OCI-LY7 (cell line): Measurements from ENCODE around the gene GNB1. TPM values are rescaled to one million over a fixed set of nuclear protein-coding genes. Genes with fewer than 3 reads are reported as not detected.
A peak's percentile ranks its signal among the peaks of the same experiment; 100 is the strongest.

Experiments
- BruUV-seq: library from RNA; stranded (reverse); fragments of 400-500 nt; replicated peaks from 2 replicates; lab custom pipeline; 2021; lab: Mats Ljungman, UMichigan
- CTCF ChIA-PET: fragments of 300-600 bp; sonication (Branson Sonifier 250); formaldehyde crosslinking; loops from one replicate; lab custom pipeline; 2022; ENCODE audit warnings: antibody characterized with exemption; ENCODE audit not compliant: unreplicated experiment; lab: Charles Lee
- POLR2A ChIA-PET: fragments of 300-600 bp; sonication (Branson Sonifier 250); formaldehyde crosslinking; loops from one replicate; lab custom pipeline; 2022; ENCODE audit warnings: antibody characterized with exemption; lab: Charles Lee
- DNase-seq: peaks from one replicate; pipeline ENCODE4 v3.0.0-alpha.2; 2015; ENCODE audit warnings: low spot score
- H2AFZ ChIP-seq: fragments of 200-600 bp; sonication (generic), shearing (Covaris generic); 2 replicates; pipeline ENCODE4 v1.6.1; 2014; ENCODE audit warnings: mild to moderate bottlenecking, antibody characterized with exemption, low read length, moderate library complexity
- H3K27ac ChIP-seq: fragments of 200-600 bp; sonication (generic); 2 replicates; pipeline ENCODE4 v1.5.1; 2014; ENCODE audit warnings: mixed run types, low read depth, mild to moderate bottlenecking, moderate library complexity, low read length, inconsistent platforms; ENCODE audit not compliant: poor library complexity, severe bottlenecking
- H3K36me3 ChIP-seq: fragments of 200-600 bp; sonication (generic); 2 replicates; pipeline ENCODE4 v1.6.1; 2014; ENCODE audit warnings: mild to moderate bottlenecking, antibody characterized with exemption, low read length, moderate library complexity, mixed read lengths; ENCODE audit not compliant: insufficient read depth
- H3K4me1 ChIP-seq: fragments of 200-600 bp; sonication (generic); 2 replicates; pipeline ENCODE4 v1.5.1; 2014; ENCODE audit warnings: mild to moderate bottlenecking, low read length; ENCODE audit not compliant: insufficient read depth, poor library complexity, severe bottlenecking
- H3K4me2 ChIP-seq: fragments of 200-600 bp; sonication (generic); 2 replicates; pipeline ENCODE4 v1.6.1; 2014; ENCODE audit warnings: mild to moderate bottlenecking, low read length
- H3K4me3 ChIP-seq: fragments of 200-600 bp; sonication (generic); 2 replicates; pipeline ENCODE4 v1.5.1; 2014; ENCODE audit warnings: mild to moderate bottlenecking, low read depth, low read length; ENCODE audit not compliant: poor library complexity, severe bottlenecking
- H3K79me2 ChIP-seq: fragments of 200-600 bp; sonication (generic); 2 replicates; pipeline ENCODE4 v1.6.1; 2016; ENCODE audit warnings: low read depth, mild to moderate bottlenecking, low read length, moderate library complexity, mixed read lengths; ENCODE audit not compliant: insufficient read depth
- H3K9me2 ChIP-seq: fragments of 200-600 bp; sonication (generic); 2 replicates; pipeline ENCODE4 v1.6.1; 2016; ENCODE audit warnings: mild to moderate bottlenecking, low read length, mixed read lengths; ENCODE audit not compliant: insufficient read depth
- H3K9me3 ChIP-seq: fragments of 200-600 bp; sonication (generic); 2 replicates; pipeline ENCODE4 v1.6.1; 2014; ENCODE audit warnings: mild to moderate bottlenecking, mixed run types, low read length, mixed read lengths
- H4K20me1 ChIP-seq: fragments of 200-600 bp; sonication (generic); 2 replicates; pipeline ENCODE4 v1.6.1; 2014; ENCODE audit warnings: mild to moderate bottlenecking, antibody characterized with exemption, low read length, moderate library complexity, mixed read lengths; ENCODE audit not compliant: insufficient read depth
- CTCF ChIP-seq: fragments of 200-600 bp; sonication (generic); conservative IDR thresholded peaks from 2 replicates; pipeline ENCODE4 v1.5.1; 2014; ENCODE audit warnings: mild to moderate bottlenecking, antibody characterized with exemption, low read length, moderate library complexity, mixed read lengths
- EZH2phosphoT487 ChIP-seq: fragments of 200-600 bp; sonication (generic); IDR thresholded peaks from 2 replicates; pipeline ENCODE4 v1.6.1; 2018; ENCODE audit warnings: low read depth, borderline replicate concordance, mild to moderate bottlenecking, mixed run types, antibody characterized with exemption, low read length, moderate library complexity, mixed read lengths
- intact Hi-C: fragments of 100-400 bp; cut with micrococcal nuclease; formaldehyde crosslinking; loops from one replicate; pipeline ENCODE4 v1.10.0; 2022; ENCODE audit not compliant: unreplicated experiment
- total RNA-seq, 2 experiments: library from RNA; depleted of rRNA in 1 of 2; stranded (reverse); fragments of >200 nt in 1 of 2; shearing (Covaris generic) in 1 of 2; gene quantifications; 2 replicates each; pipeline ENCODE4 v1.2.3, GENCODE V29; 2014 to 2022

Gene GNB1
- total RNA-seq, 2 experiments from 2014 or later, result 101 to 502 TPM

GRCh38 chr1:1895456-1896336 is 4.8 kb upstream of the GNB1 start:
- Histone ChIP-seq H2AFZ (peak overlapping the region; percentile 16; the same call in 1 of the 2 replicates), H3K4me3 (peak overlapping the region; percentile 55), H3K36me3 (no peaks in the 10 kb centered on the region), H3K4me2 (peak overlapping the region; percentile 98), H3K27ac (peak overlapping the region; percentile 81), H3K9me2 (no peaks in the 10 kb centered on the region), H3K79me2 (peaks cover 25% of the 10 kb centered on the region; the same call in 1 of the 2 replicates), H3K9me3 (no peaks in the 10 kb centered on the region), H3K4me1 (peaks cover 83% of the 10 kb centered on the region), H4K20me1 (no peaks in the 10 kb centered on the region)
- intact Hi-C loops, result loop anchor here (2.0 kb wide), 1 partner anchor 117 kb away; the partner anchor contains the start of gene NADK
- TF ChIP-seq EZH2phosphoT487, result no peak
- no peak for TF ChIP-seq CTCF
- BruUV-seq, result no TSS peak
- DNase-seq, result peak; percentile 90
- ChIA-PET CTCF (interaction anchor here (2.0 kb wide), 1 partner anchor 11 kb away, joined by 8 read pairs; no protein-coding TSS in a partner anchor), POLR2A (interaction anchor here (0.7 to 1.4 kb wide), 4 partner anchors 13 to 136 kb away, joined by 3 to 8 read pairs (median 4); no protein-coding TSS in a partner anchor)

GRCh38 chr1:1895060-1895418 is 4.2 kb upstream of the GNB1 start:
- ChIA-PET CTCF (interaction anchor here (2.0 kb wide), 1 partner anchor 11 kb away, joined by 8 read pairs; no protein-coding TSS in a partner anchor), POLR2A (interaction anchor here (1.2 to 1.4 kb wide), 2 partner anchors 13 to 115 kb away, joined by 4 to 8 read pairs; no protein-coding TSS in a partner anchor)
- Histone ChIP-seq H3K27ac (peak overlapping the region; percentile 81), H3K79me2 (peaks cover 27% of the 10 kb centered on the region), H3K4me1 (peaks cover 81% of the 10 kb centered on the region), H3K9me3 (no peaks in the 10 kb centered on the region), H3K9me2 (no peaks in the 10 kb centered on the region), H3K4me2 (peak overlapping the region; percentile 98), H2AFZ (peak overlapping the region; percentile 26; the same call in 1 of the 2 replicates), H3K4me3 (peak overlapping the region; percentile 55), H3K36me3 (no peaks in the 10 kb centered on the region), H4K20me1 (no peaks in the 10 kb centered on the region)
- intact Hi-C loops, result loop anchor here (2.0 kb wide), 1 partner anchor 116 kb away; the partner anchor contains the start of gene NADK
- BruUV-seq, result no TSS peak
- TF ChIP-seq CTCF, result no peak
- no peak for TF ChIP-seq EZH2phosphoT487
- no peak for DNase-seq
